ENCODE measurements around the gene ALPK3.

GRCh38 chr15:84811828-84812227, 5.3 kb upstream of the ALPK3 start:
- TF ChIP-seq CTCF (IDR thresholded peaks at IDR 0.05) (no peak), POLR2AphosphoS5 (IDR thresholded peaks at IDR 0.05; ENCODE audit: insufficient read depth in 1 of 2, low read depth in 1 of 2) (no peak), POLR2A (IDR thresholded peaks at IDR 0.05) (no peak)
